Measurements from ENCODE around the gene UFSP2.

Gene UFSP2

DNA sequence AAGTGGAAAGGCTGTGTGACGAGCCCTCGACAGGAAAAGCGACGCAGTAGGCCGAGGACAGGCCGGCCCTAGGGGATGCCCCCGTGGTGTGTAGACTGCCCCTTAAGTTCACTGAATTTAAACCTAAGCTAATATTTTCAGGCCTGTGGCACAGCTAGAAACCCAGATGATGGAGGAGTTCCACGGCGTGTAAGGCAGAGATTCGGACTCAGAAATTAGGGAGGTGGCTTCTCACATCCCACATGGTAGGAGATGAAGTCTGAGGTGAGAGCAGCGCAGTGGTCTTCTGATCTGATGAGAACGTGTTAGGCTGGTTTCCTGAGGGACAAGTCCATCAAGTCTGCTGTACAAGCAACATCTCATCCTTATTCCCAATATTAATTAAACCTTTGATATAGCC, 37.8 kb downstream of the UFSP2 start:
- POLR2A ChIA-PET, result interaction anchor here (1.6 kb wide), 1 partner anchor 8 kb away, joined by 5 read pairs; the partner anchor contains the start of gene ANKRD37
- CTCF ChIA-PET, result no interaction called here
- TF ChIP-seq ZNF384 (IDR thresholded peaks at IDR 0.05) (no peak), FOXK2 (IDR thresholded peaks at IDR 0.05) (no peak), LEF1 (IDR thresholded peaks at IDR 0.05; ENCODE audit: borderline replicate concordance) (no peak), HDGF (IDR thresholded peaks at IDR 0.05; ENCODE audit: borderline replicate concordance) (no peak), ARNT (IDR thresholded peaks at IDR 0.05) (no peak), CTBP1 (IDR thresholded peaks at IDR 0.05; ENCODE audit: borderline replicate concordance) (no peak), L3MBTL2 (conservative IDR thresholded peaks at IDR 0.05) (no peak), BHLHE40 (IDR thresholded peaks at IDR 0.05; ENCODE audit: borderline replicate concordance) (no peak), SP1 (IDR thresholded peaks at IDR 0.05) (no peak), FOXA1 (IDR thresholded peaks at IDR 0.05) (no peak), FOXM1 (IDR thresholded peaks at IDR 0.05; ENCODE audit: borderline replicate concordance) (no peak), SUZ12 (IDR thresholded peaks at IDR 0.05) (no peak)
- TF ChIP-seq, protein P1, sequence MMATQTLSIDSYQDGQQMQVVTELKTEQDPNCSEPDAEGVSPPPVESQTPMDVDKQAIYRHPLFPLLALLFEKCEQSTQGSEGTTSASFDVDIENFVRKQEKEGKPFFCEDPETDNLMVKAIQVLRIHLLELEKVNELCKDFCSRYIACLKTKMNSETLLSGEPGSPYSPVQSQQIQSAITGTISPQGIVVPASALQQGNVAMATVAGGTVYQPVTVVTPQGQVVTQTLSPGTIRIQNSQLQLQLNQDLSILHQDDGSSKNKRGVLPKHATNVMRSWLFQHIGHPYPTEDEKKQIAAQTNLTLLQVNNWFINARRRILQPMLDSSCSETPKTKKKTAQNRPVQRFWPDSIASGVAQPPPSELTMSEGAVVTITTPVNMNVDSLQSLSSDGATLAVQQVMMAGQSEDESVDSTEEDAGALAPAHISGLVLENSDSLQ (IDR thresholded peaks at IDR 0.05), result no peak
- no peak for DNase-seq (ENCODE audit: extremely low spot score)

DNA sequence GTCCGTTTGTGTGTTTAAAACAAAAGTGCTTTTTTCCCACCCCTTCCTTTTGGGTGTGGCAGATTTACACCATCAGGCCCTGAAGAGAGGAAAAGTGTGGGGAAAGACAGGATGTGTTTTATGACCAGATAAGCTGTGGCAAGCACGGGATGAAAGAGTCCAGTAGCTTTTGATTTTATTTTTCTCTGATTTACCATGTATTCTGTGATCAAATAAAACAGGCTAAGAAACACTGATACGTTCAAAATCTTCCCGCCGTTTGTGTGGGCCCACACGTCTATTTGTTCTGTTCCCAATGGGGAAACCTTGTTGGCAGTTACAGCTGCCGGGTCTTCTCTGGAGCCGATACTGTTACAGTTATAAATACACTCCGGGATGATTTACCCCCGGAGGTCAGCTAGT, 40.8 kb downstream of the UFSP2 start:
- no peak for DNase-seq (ENCODE audit: extremely low spot score)
- ChIA-PET CTCF (interaction anchor here (0.6 to 0.7 kb wide), 3 partner anchors 10 to 1070 kb away, joined by 3 read pairs; no protein-coding TSS in a partner anchor), POLR2A (interaction anchor here (1.1 to 4.1 kb wide), 2 partner anchors 11 to 40 kb away, joined by 3 to 29 read pairs; partner anchors contain the start of genes ANKRD37 and LRP2BP)
- TF ChIP-seq FOXA1 (IDR thresholded peaks at IDR 0.05) (no peak), NFRKB (IDR thresholded peaks at IDR 0.05) (no peak), ELF4 (IDR thresholded peaks at IDR 0.05) (no peak), HDGF (IDR thresholded peaks at IDR 0.05; ENCODE audit: borderline replicate concordance) (no peak), FOXK2 (IDR thresholded peaks at IDR 0.05) (no peak), SP1 (IDR thresholded peaks at IDR 0.05) (no peak), SUZ12 (IDR thresholded peaks at IDR 0.05) (no peak), CTBP1 (IDR thresholded peaks at IDR 0.05; ENCODE audit: borderline replicate concordance) (no peak)

DNA sequence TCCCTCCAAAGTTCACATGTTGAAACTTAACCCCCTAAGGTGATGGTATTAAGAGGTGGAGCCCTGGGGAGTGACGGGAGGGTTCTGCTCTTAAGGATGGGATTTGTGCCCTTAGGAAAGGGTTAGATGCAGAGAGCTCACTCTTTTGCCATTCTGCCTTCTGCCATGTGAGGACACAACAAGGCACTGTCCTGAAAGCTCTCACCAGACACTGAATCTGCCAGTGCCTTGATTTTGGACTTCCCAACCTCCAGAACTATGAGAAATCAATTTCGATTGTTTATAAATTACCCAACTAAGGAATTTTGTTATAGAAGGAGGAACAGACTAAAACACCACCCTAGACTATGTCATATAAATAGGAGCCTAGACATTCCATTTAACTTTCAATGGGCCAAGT, 41.7 kb downstream of the UFSP2 start:
- CTCF ChIA-PET, result no interaction called here
- POLR2A ChIA-PET, result interaction anchor here (4.1 kb wide), 1 partner anchor 12 kb away, joined by 29 read pairs; the partner anchor contains the start of genes ANKRD37 and LRP2BP
- no peak for DNase-seq (ENCODE audit: extremely low spot score)
- TF ChIP-seq SP1 (IDR thresholded peaks at IDR 0.05), result no peak
- no peak for TF ChIP-seq HDGF (IDR thresholded peaks at IDR 0.05; ENCODE audit: borderline replicate concordance)
- TF ChIP-seq, protein P1 (IDR thresholded peaks at IDR 0.05), result no peak
- TF ChIP-seq BHLHE40 (IDR thresholded peaks at IDR 0.05; ENCODE audit: borderline replicate concordance), result no peak
- no peak for TF ChIP-seq L3MBTL2 (conservative IDR thresholded peaks at IDR 0.05)
- no peak for TF ChIP-seq FOXK2 (IDR thresholded peaks at IDR 0.05)
- no peak for TF ChIP-seq ZNF384 (IDR thresholded peaks at IDR 0.05)
- TF ChIP-seq NFRKB (IDR thresholded peaks at IDR 0.05), result no peak
- TF ChIP-seq SUZ12 (IDR thresholded peaks at IDR 0.05), result no peak
- no peak for TF ChIP-seq LEF1 (IDR thresholded peaks at IDR 0.05; ENCODE audit: borderline replicate concordance)
- TF ChIP-seq FOXM1 (IDR thresholded peaks at IDR 0.05; ENCODE audit: borderline replicate concordance), result no peak
- no peak for TF ChIP-seq ARNT (IDR thresholded peaks at IDR 0.05)
- no peak for TF ChIP-seq ELF4 (IDR thresholded peaks at IDR 0.05)
- no peak for TF ChIP-seq CTBP1 (IDR thresholded peaks at IDR 0.05; ENCODE audit: borderline replicate concordance)
- TF ChIP-seq TARDBP (IDR thresholded peaks at IDR 0.05), result no peak
- TF ChIP-seq FOXA1 (IDR thresholded peaks at IDR 0.05), result no peak

DNA sequence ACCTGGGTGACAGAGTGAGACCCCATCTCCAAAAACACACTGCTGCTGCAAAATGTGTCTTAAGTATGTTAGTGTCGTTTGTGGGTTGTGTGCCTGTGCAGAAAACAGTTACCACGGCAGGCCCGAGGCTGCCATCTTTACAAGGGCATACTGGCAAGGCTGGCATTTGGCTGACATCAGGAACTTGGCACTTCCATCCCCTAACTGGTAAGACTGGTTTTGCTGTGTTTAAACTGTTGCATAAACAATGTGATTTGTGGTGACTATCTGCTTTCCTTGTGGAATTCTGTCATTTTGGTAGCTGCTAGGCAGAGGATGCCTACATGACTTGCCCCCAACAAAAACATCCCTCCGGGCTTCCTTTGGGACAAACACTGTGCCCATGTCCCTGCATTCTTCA, 42.3 kb downstream of the UFSP2 start:
- POLR2A ChIA-PET, result interaction anchor here (4.1 kb wide), 1 partner anchor 12 kb away, joined by 29 read pairs; the partner anchor contains the start of genes ANKRD37 and LRP2BP

DNA sequence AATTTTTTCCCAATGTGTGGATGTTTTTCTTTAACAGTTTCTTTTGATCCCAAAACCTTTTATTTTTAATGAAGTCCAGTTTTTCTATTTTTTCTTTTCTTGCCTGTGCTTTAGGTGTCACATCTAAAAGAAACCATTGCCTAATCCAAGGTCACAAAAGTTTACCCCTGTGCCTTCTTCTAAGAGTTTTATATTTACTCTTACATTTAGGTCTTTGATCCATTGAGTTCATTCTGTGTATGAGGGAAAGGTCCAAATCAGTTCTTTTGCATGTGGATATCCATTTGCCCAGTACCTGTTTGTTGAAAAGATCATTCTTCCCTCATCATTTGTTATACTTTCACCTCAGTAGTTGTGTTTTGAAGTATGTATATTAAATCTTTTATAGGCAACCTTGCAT, 43.0 kb downstream of the UFSP2 start:
- ChIA-PET POLR2A (no interaction called here), CTCF (no interaction called here)
- no peak for DNase-seq (ENCODE audit: extremely low spot score)
- TF ChIP-seq SP1 (IDR thresholded peaks at IDR 0.05) (no peak), SUZ12 (IDR thresholded peaks at IDR 0.05) (no peak), CTBP1 (IDR thresholded peaks at IDR 0.05; ENCODE audit: borderline replicate concordance) (no peak), LEF1 (IDR thresholded peaks at IDR 0.05; ENCODE audit: borderline replicate concordance) (no peak), L3MBTL2 (conservative IDR thresholded peaks at IDR 0.05) (no peak), ELF4 (IDR thresholded peaks at IDR 0.05) (no peak)

More for the DNA sequence above, 42.3 kb downstream of the UFSP2 start:
- no peak for DNase-seq (ENCODE audit: extremely low spot score)
- TF ChIP-seq BHLHE40 (IDR thresholded peaks at IDR 0.05; ENCODE audit: borderline replicate concordance) (no peak), FOXK2 (IDR thresholded peaks at IDR 0.05) (no peak), CTBP1 (IDR thresholded peaks at IDR 0.05; ENCODE audit: borderline replicate concordance) (no peak), SUZ12 (IDR thresholded peaks at IDR 0.05) (no peak), ELF4 (IDR thresholded peaks at IDR 0.05) (no peak), LEF1 (IDR thresholded peaks at IDR 0.05; ENCODE audit: borderline replicate concordance) (no peak), FOXM1 (IDR thresholded peaks at IDR 0.05; ENCODE audit: borderline replicate concordance) (no peak), TARDBP (IDR thresholded peaks at IDR 0.05) (no peak), HDGF (IDR thresholded peaks at IDR 0.05; ENCODE audit: borderline replicate concordance) (no peak), ZNF384 (IDR thresholded peaks at IDR 0.05) (no peak), L3MBTL2 (conservative IDR thresholded peaks at IDR 0.05) (no peak), SP1 (IDR thresholded peaks at IDR 0.05) (no peak), NFRKB (IDR thresholded peaks at IDR 0.05) (no peak)
- TF ChIP-seq, protein P1 (IDR thresholded peaks at IDR 0.05), result no peak
- CTCF ChIA-PET, result no interaction called here
